Upper lobe of left lung (tissue), 6 donors: ENCODE data around the gene MMP11. TPM values are rescaled to one million over a fixed set of nuclear protein-coding genes. Genes with fewer than 3 reads are reported as not detected.

Source experiments
- ATAC-seq, 2 donors: fragments of 200-7000 bp; cut with Tn5 transposase; one replicate each; pipeline ENCODE4 v1.9.1; 2022; ENCODE audit warnings: mild to moderate bottlenecking in 2 of 2, moderate library complexity in 2 of 2; ENCODE audit not compliant: low FRiP score in 2 of 2
- DNase-seq, 2 donors: peaks; one replicate each; pipeline ENCODE4 v3.0.0-alpha.2; 2019 to 2020
- H3K27ac ChIP-seq, 4 donors: fragments of 200-600 bp; sonication (generic); one replicate each; pipeline ENCODE4 v1.5.1; 2016 to 2019
- H3K27me3 ChIP-seq, 4 donors: fragments of 200-600 bp; sonication (generic); one replicate each; pipeline ENCODE4 v1.5.1; 2017 to 2019
- H3K36me3 ChIP-seq, 4 donors: fragments of 200-600 bp; sonication (generic); one replicate each; pipeline ENCODE4 v1.5.1; 2016 to 2019
- H3K4me1 ChIP-seq, 4 donors: fragments of 200-600 bp; sonication (generic); one replicate each; pipeline ENCODE4 v1.5.1; 2018 to 2019
- H3K4me3 ChIP-seq, 4 donors: fragments of 200-600 bp; sonication (generic); one replicate each; pipeline ENCODE4 v1.5.1; 2017 to 2019; ENCODE audit warnings: mild to moderate bottlenecking in 2 of 4, moderate library complexity in 1 of 4
- H3K9me3 ChIP-seq, 4 donors: fragments of 200-600 bp; sonication (generic); one replicate each; pipeline ENCODE4 v1.5.1; 2018 to 2019
- CTCF ChIP-seq, 6 experiments: fragments of 450-650 bp in 4 of 6; fragments of 200-600 bp in 2 of 6; sonication (generic) in 2 of 6; IDR thresholded peaks; one replicate each; pipeline ENCODE4 v1.5.1; 2016 to 2019; ENCODE audit warnings: antibody characterized with exemption in 6 of 6
- EP300 ChIP-seq, 4 donors: sonication (generic); formaldehyde crosslinking; IDR thresholded peaks; one replicate each; pipeline ENCODE4 v1.5.1; 2017; ENCODE audit warnings: antibody characterized with exemption in 4 of 4, control low read depth in 2 of 4
- POLR2A ChIP-seq, 4 donors: fragments of 450-650 bp; IDR thresholded peaks; one replicate each; pipeline ENCODE4 v1.5.1; 2016 to 2017; ENCODE audit warnings: antibody characterized with exemption in 4 of 4, mild to moderate bottlenecking in 2 of 4
- POLR2AphosphoS5 ChIP-seq, 2 donors: sonication (generic); formaldehyde crosslinking; IDR thresholded peaks; one replicate each; pipeline ENCODE4 v1.5.1; 2017; ENCODE audit warnings: antibody characterized with exemption in 2 of 2
- WGBS, 2 donors: methylation state at CpG; one replicate each; pipeline ENCODE4 v1.1.5; 2017 to 2018; 5-methylcytosine and 5-hydroxymethylcytosine counted together
- total RNA-seq, 6 donors: library from RNA; depleted of rRNA in 4 of 6; stranded (reverse); fragments of >200 nt in 4 of 6; gene quantifications; one replicate each; pipeline versions ENCODE4 v1.1.0 to v1.2.1, GENCODE V29; 2016 to 2021
- donor health status: DM: no; HTN: no; CAD: no; lungs with moderate emphysema.
- donor health status: DM: no; HTN: yes; CAD: no; lungs with severe emphysema.

MMP11 gene
- total RNA-seq, 6 donors from 2014 or later: 0.57 to 7.7 (median 2.9) TPM; not detected in 3

- H3K4me3 ChIP-seq: no peak overlapping the region
- no peaks in the 10 kb centered on the region for H3K4me1 ChIP-seq
- peaks cover 0 to 92% (median 69%) of the 10 kb centered on the region in 4 donors for H3K36me3 ChIP-seq
- H3K27ac ChIP-seq: no peak overlapping the region
- no peaks in the 10 kb centered on the region for H3K27me3 ChIP-seq
- no peaks in the 10 kb centered on the region for H3K9me3 ChIP-seq
- TF ChIP-seq POLR2A (IDR thresholded peaks at IDR 0.05) (no peak), EP300 (IDR thresholded peaks at IDR 0.05) (no peak), POLR2AphosphoS5 (IDR thresholded peaks at IDR 0.05) (no peak), CTCF (IDR thresholded peaks at IDR 0.05) (no peak)
- ATAC-seq (no peak), DNase-seq (no peak)
- WGBS, 2 donors: 90 to 94% methylated on average over 5 to 8 of the region's 8 CpGs
These were observed 58.6 kb downstream of the MMP11 start for GRCh38 chr22:23831261-23831660.

- TF ChIP-seq POLR2A (IDR thresholded peaks at IDR 0.05): no peak
- TF ChIP-seq POLR2AphosphoS5 (IDR thresholded peaks at IDR 0.05): no peak
- no peak for TF ChIP-seq EP300 (IDR thresholded peaks at IDR 0.05)
- no peak for TF ChIP-seq CTCF (IDR thresholded peaks at IDR 0.05)
These were observed 59.1 kb downstream of the MMP11 start for GRCh38 chr22:23831781-23832180.

GRCh38 chr22:23832226-23833016 lies 59.8 kb downstream of the MMP11 start:
- WGBS, 2 donors: 79 to 81% methylated on average over 11 of the region's 11 CpGs
- Histone ChIP-seq H3K9me3 (no peaks in the 10 kb centered on the region), H3K36me3 (peaks cover 0 to 81% (median 59%) of the 10 kb centered on the region in 4 donors), H3K4me1 (no peaks in the 10 kb centered on the region), H3K4me3 (no peak overlapping the region), H3K27me3 (no peaks in the 10 kb centered on the region), H3K27ac (no peak overlapping the region)
- TF ChIP-seq POLR2AphosphoS5 (IDR thresholded peaks at IDR 0.05) (no peak), EP300 (IDR thresholded peaks at IDR 0.05) (no peak), POLR2A (IDR thresholded peaks at IDR 0.05) (no peak), CTCF (IDR thresholded peaks at IDR 0.05) (no peak)
- ATAC-seq: no peak
- no peak for DNase-seq

More at GRCh38 chr22:23831781-23832180, 59.1 kb downstream of the MMP11 start:
- DNase-seq (no peak), ATAC-seq (no peak)
- no peak overlapping the region for H3K4me3 ChIP-seq
- H3K27ac ChIP-seq: no peak overlapping the region
- WGBS, 2 donors: 85 to 96% methylated on average over 5 to 9 of the region's 10 CpGs
- peaks cover 0 to 87% (median 65%) of the 10 kb centered on the region in 4 donors for H3K36me3 ChIP-seq
- no peaks in the 10 kb centered on the region for H3K9me3 ChIP-seq
- H3K27me3 ChIP-seq: no peaks in the 10 kb centered on the region
- no peaks in the 10 kb centered on the region for H3K4me1 ChIP-seq

- ATAC-seq (no peak), DNase-seq (no peak)
- peaks cover 3 to 6% (median 5%) of the 10 kb centered on the region in 4 donors for H3K4me1 ChIP-seq
- no peak overlapping the region for H3K27ac ChIP-seq
- no peak overlapping the region for H3K4me3 ChIP-seq
- peaks cover 0 to 73% (median 53%) of the 10 kb centered on the region in 4 donors for H3K36me3 ChIP-seq
- no peaks in the 10 kb centered on the region for H3K27me3 ChIP-seq
- TF ChIP-seq POLR2AphosphoS5 (IDR thresholded peaks at IDR 0.05) (no peak), CTCF (IDR thresholded peaks at IDR 0.05) (no peak), EP300 (IDR thresholded peaks at IDR 0.05) (no peak), POLR2A (IDR thresholded peaks at IDR 0.05) (no peak)
- WGBS, 2 donors: 85 to 88% methylated on average over 12 to 16 of the region's 16 CpGs
- no peaks in the 10 kb centered on the region for H3K9me3 ChIP-seq
These were observed 60.5 kb downstream of the MMP11 start for GRCh38 chr22:23833017-23833751.

Other genes starting within 250 kb of the MMP11 start
- not detected for gene IGLL1, start 192.6 kb upstream of the MMP11 start, total RNA-seq
- gene DRICH1, start 140.5 kb upstream of the MMP11 start, total RNA-seq: 1 to 10 TPM in 1 of 6 donors, under 1 TPM in 4, not detected in 1; 0.30 to 5.8 (median 0.81) TPM
- gene RGL4, start 81.8 kb upstream of the MMP11 start, total RNA-seq: 1 to 10 TPM in 4 of 6 donors, under 1 TPM in 1, not detected in 1; 0.67 to 4.0 (median 2.6) TPM
- 1 to 10 TPM; 3.0 to 9.4 (median 5.4) TPM for gene ZNF70, start 21.7 kb upstream of the MMP11 start, total RNA-seq
- under 1 TPM in 2 of 6 donors, not detected in 4; 0.74 to 0.80 TPM for gene VPREB3, start 18.4 kb upstream of the MMP11 start, total RNA-seq
- 1 to 10 TPM in 5 of 6 donors, under 1 TPM in 1; 0.29 to 7.3 (median 4.6) TPM for gene C22orf15, start 9.9 kb upstream of the MMP11 start, total RNA-seq
- gene CHCHD10, start 4.9 kb upstream of the MMP11 start, total RNA-seq: 100 to 1,000 TPM in 1 of 6 donors, 10 to 100 TPM in 4, 1 to 10 TPM in 1; 9.1 to 130 (median 39.0) TPM
- gene SMARCB1, start 14.1 kb downstream of the MMP11 start, total RNA-seq: 10 to 100 TPM; 42.8 to 72.8 (median 57.1) TPM
- 10 to 100 TPM in 2 of 6 donors, 1 to 10 TPM in 4; 1.9 to 14.8 (median 5.5) TPM for gene DERL3, start 66.2 kb downstream of the MMP11 start, total RNA-seq
- 10 to 100 TPM in 5 of 6 donors, 1 to 10 TPM in 1; 9.9 to 31.4 (median 16.5) TPM for gene SLC2A11, start 85.0 kb downstream of the MMP11 start, total RNA-seq
- gene MIF, start 121.5 kb downstream of the MMP11 start, total RNA-seq: 100 to 1,000 TPM in 5 of 6 donors, 10 to 100 TPM in 1; 54.5 to 388 (median 298) TPM
- 10 to 100 TPM in 1 of 6 donors, 1 to 10 TPM in 5; 1.9 to 19.8 (median 7.5) TPM for gene GSTT2B, start 188.3 kb downstream of the MMP11 start, total RNA-seq
- 1 to 10 TPM in 3 of 6 donors, under 1 TPM in 1, not detected in 2; 0.91 to 5.7 (median 2.5) TPM for gene DDTL, start 194.0 kb downstream of the MMP11 start, total RNA-seq
- 100 to 1,000 TPM; 113 to 190 (median 127) TPM for gene DDT, start 201.6 kb downstream of the MMP11 start, total RNA-seq
- under 1 TPM in 2 of 6 donors, not detected in 4; 0.29 to 0.88 TPM for gene GSTT2, start 207.3 kb downstream of the MMP11 start, total RNA-seq
- gene GSTT4, start 232.6 kb downstream of the MMP11 start, total RNA-seq: not detected
- 100 to 1,000 TPM in 2 of 6 donors, 10 to 100 TPM in 4; 55.3 to 176 (median 95.3) TPM for gene CABIN1, start 238.5 kb downstream of the MMP11 start, total RNA-seq